ENCODE data around the gene KCNK13. TPM values are rescaled to one million over a fixed set of nuclear protein-coding genes. Genes with fewer than 3 reads are reported as not detected.

KCNK13 gene
- total and polyA plus RNA-seq, 2 donors (not counting 1 experiment from before 2014, with no cell fraction given), result not detected

GRCh38 chr14:90161129-90161528, 99.3 kb downstream of the KCNK13 start:
- no peak for TF ChIP-seq CTCF (conservative IDR thresholded peaks at IDR 0.05 in 1 of 2, IDR thresholded peaks at IDR 0.05 in 1 of 2; ENCODE audit: low read depth in 1 of 2, low read length in 2 of 2)
- no peak for TF ChIP-seq EZH2 (IDR thresholded peaks at IDR 0.05; ENCODE audit: low read length, missing control alignments)
- no peaks in the 10 kb centered on the region for H3K36me3 ChIP-seq (ENCODE audit: control insufficient read depth, insufficient read depth, low read length)
- H4K20me1 ChIP-seq (ENCODE audit: control insufficient read depth, extremely low read depth, insufficient read depth, low read length), result no peaks in the 10 kb centered on the region
- no peak overlapping the region for H2AFZ ChIP-seq (ENCODE audit: low read length)
- no peak overlapping the region for H3K9ac ChIP-seq (ENCODE audit: insufficient read depth, low read length)
- H3K27ac ChIP-seq (ENCODE audit: insufficient read depth, low read length), result no peak overlapping the region
- no peaks in the 10 kb centered on the region for H3K9me3 ChIP-seq (ENCODE audit: control insufficient read depth, insufficient read depth, low read depth, low read length)
- H3K79me2 ChIP-seq (ENCODE audit: control insufficient read depth, insufficient read depth, low read length), result no peaks in the 10 kb centered on the region
- H3K4me2 ChIP-seq (ENCODE audit: extremely low read depth, insufficient read depth, low read length), result no peak overlapping the region
- DNase-seq (ENCODE audit: low read depth in 2 of 2), result no peak
- no peaks in the 10 kb centered on the region for H3K27me3 ChIP-seq (ENCODE audit: control insufficient read depth, insufficient read depth, low read length)
- no peak overlapping the region for H3K4me3 ChIP-seq (replicated peaks in 1 of 4; ENCODE audit: control extremely low read depth in 1 of 4, insufficient read depth in 1 of 4, low read depth in 3 of 4, low read length in 4 of 4)
- H3K4me1 ChIP-seq (ENCODE audit: control insufficient read depth, extremely low read depth, insufficient read depth, low read length), result no peaks in the 10 kb centered on the region

GRCh38 chr14:90168425-90169105, 106.8 kb downstream of the KCNK13 start:
- Histone ChIP-seq H3K4me2 (ENCODE audit: extremely low read depth, insufficient read depth, low read length) (no peak overlapping the region), H3K36me3 (ENCODE audit: control insufficient read depth, insufficient read depth, low read length) (no peaks in the 10 kb centered on the region), H2AFZ (ENCODE audit: low read length) (no peak overlapping the region), H3K9me3 (ENCODE audit: control insufficient read depth, insufficient read depth, low read depth, low read length) (no peaks in the 10 kb centered on the region), H3K9ac (ENCODE audit: insufficient read depth, low read length) (no peak overlapping the region), H3K4me3 (replicated peaks in 1 of 4; ENCODE audit: control extremely low read depth in 1 of 4, insufficient read depth in 1 of 4, low read depth in 3 of 4, low read length in 4 of 4) (no peak overlapping the region), H3K27ac (ENCODE audit: insufficient read depth, low read length) (no peak overlapping the region), H3K79me2 (ENCODE audit: control insufficient read depth, insufficient read depth, low read length) (no peaks in the 10 kb centered on the region), H3K27me3 (ENCODE audit: control insufficient read depth, insufficient read depth, low read length) (no peaks in the 10 kb centered on the region), H4K20me1 (ENCODE audit: control insufficient read depth, extremely low read depth, insufficient read depth, low read length) (no peaks in the 10 kb centered on the region), H3K4me1 (ENCODE audit: control insufficient read depth, extremely low read depth, insufficient read depth, low read length) (no peaks in the 10 kb centered on the region)
- no peak for TF ChIP-seq CTCF (conservative IDR thresholded peaks at IDR 0.05 in 1 of 2, IDR thresholded peaks at IDR 0.05 in 1 of 2; ENCODE audit: low read depth in 1 of 2, low read length in 2 of 2)
- no peak for TF ChIP-seq EZH2 (IDR thresholded peaks at IDR 0.05; ENCODE audit: low read length, missing control alignments)
- DNase-seq (ENCODE audit: low read depth in 2 of 2), result peak in 1 of 2 donors; percentile 88

GRCh38 chr14:90175631-90176030, 113.8 kb downstream of the KCNK13 start:
- TF ChIP-seq CTCF (conservative IDR thresholded peaks at IDR 0.05 in 1 of 2, IDR thresholded peaks at IDR 0.05 in 1 of 2; ENCODE audit: low read depth in 1 of 2, low read length in 2 of 2), result no peak
- TF ChIP-seq EZH2 (IDR thresholded peaks at IDR 0.05; ENCODE audit: low read length, missing control alignments), result no peak
- H3K4me3 ChIP-seq (replicated peaks in 1 of 4; ENCODE audit: control extremely low read depth in 1 of 4, insufficient read depth in 1 of 4, low read depth in 3 of 4, low read length in 4 of 4), result no peak overlapping the region
- H3K27me3 ChIP-seq (ENCODE audit: control insufficient read depth, insufficient read depth, low read length), result no peaks in the 10 kb centered on the region
- no peaks in the 10 kb centered on the region for H3K79me2 ChIP-seq (ENCODE audit: control insufficient read depth, insufficient read depth, low read length)
- no peak overlapping the region for H3K4me2 ChIP-seq (ENCODE audit: extremely low read depth, insufficient read depth, low read length)
- no peak overlapping the region for H3K27ac ChIP-seq (ENCODE audit: insufficient read depth, low read length)
- H3K4me1 ChIP-seq (ENCODE audit: control insufficient read depth, extremely low read depth, insufficient read depth, low read length), result no peaks in the 10 kb centered on the region
- no peaks in the 10 kb centered on the region for H3K9me3 ChIP-seq (ENCODE audit: control insufficient read depth, insufficient read depth, low read depth, low read length)
- H3K36me3 ChIP-seq (ENCODE audit: control insufficient read depth, insufficient read depth, low read length), result no peaks in the 10 kb centered on the region
- no peaks in the 10 kb centered on the region for H4K20me1 ChIP-seq (ENCODE audit: control insufficient read depth, extremely low read depth, insufficient read depth, low read length)
- no peak overlapping the region for H3K9ac ChIP-seq (ENCODE audit: insufficient read depth, low read length)
- DNase-seq (ENCODE audit: low read depth in 2 of 2), result no peak
- H2AFZ ChIP-seq (ENCODE audit: low read length), result no peak overlapping the region

All from fibroblast of lung (primary cell).